Measurements from ENCODE around the gene CNTNAP2.

DNA sequence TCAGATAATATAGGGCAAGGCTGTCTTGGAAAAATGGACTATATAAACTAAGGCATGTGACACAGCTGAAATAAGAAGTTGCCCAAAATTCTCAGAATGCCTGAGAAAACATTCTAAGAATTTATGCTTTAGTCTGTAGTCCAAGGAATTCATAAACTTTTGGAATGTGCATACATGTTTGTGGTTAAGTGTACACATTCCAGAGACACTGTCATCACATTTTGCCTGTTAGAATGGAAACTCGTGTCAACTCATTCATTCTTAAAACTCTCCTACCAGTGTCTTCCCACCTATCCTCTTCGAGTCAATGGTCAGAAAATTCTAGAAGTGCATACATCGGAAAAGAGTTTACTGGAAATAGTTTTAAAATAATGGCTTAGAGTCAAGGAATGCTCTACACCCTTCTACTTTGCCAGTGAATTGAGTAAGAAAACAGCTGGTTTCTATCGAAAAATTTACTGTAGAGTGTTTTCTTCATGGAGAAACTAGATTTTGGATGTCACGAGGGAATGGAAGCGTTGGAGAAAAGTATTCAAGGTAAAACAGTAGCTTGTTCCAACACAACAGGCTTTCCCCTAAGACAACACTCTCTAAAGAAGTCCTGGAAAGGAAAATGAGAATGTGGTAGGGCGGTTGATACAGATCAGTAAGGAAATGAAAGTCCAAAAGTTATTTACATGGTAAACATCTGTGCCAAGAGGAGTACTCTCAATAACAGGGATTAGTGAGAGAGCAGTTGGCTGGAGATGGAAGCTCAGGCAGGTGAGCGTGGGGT, 1296.4 kb downstream of the CNTNAP2 start:
- TF ChIP-seq EZH2phosphoT487 (IDR thresholded peaks at IDR 0.05; ENCODE audit: insufficient read depth, low read depth) (no peak), EZH2 (IDR thresholded peaks at IDR 0.05; ENCODE audit: insufficient read depth, poor library complexity, severe bottlenecking) (no peak)

Measured in GM23248 (cell line).